Tibial nerve (tissue), 4 donors: ENCODE measurements around the gene GPAT3. TPM values are rescaled to one million over a fixed set of nuclear protein-coding genes. Genes with fewer than 3 reads are reported as not detected.

ENCODE experiments used
- DNase-seq, 2 donors: peaks; one replicate each; pipeline ENCODE4 v3.0.0-alpha.2; 2019; ENCODE audit warnings: low spot score in 2 of 2
- H3K27ac ChIP-seq, 4 donors: fragments of 200-600 bp; sonication (generic) in 3 of 4; one replicate each; pipeline ENCODE4 v1.5.1; 2017 to 2019; ENCODE audit warnings: mild to moderate bottlenecking in 1 of 4
- H3K27me3 ChIP-seq, 2 donors: fragments of 200-600 bp; sonication (generic) in 1 of 2; one replicate each; pipeline versions ENCODE4 v1.5.1 to v1.6.0; 2017 to 2019
- H3K36me3 ChIP-seq, 3 donors: fragments of 200-600 bp; sonication (generic); one replicate each; pipeline ENCODE4 v1.5.1; 2018 to 2019
- H3K4me1 ChIP-seq, 4 donors: fragments of 200-600 bp; sonication (generic) in 3 of 4; one replicate each; pipeline ENCODE4 v1.5.1; 2017 to 2019
- H3K4me3 ChIP-seq, 4 donors: fragments of 200-600 bp; sonication (generic) in 3 of 4; one replicate each; pipeline ENCODE4 v1.5.1; 2017 to 2019; ENCODE audit warnings: mild to moderate bottlenecking in 1 of 4, moderate library complexity in 1 of 4
- H3K9me3 ChIP-seq, 4 donors: fragments of 200-600 bp; sonication (generic) in 3 of 4; one replicate each; pipeline ENCODE4 v1.5.1; 2017 to 2019
- EP300 ChIP-seq, 2 donors: sonication (generic); formaldehyde crosslinking; IDR thresholded peaks; one replicate each; pipeline ENCODE4 v1.6.1; 2017; ENCODE audit warnings: antibody characterized with exemption in 2 of 2, mild to moderate bottlenecking in 1 of 2
- POLR2A ChIP-seq, 2 donors: fragments of 450-650 bp; IDR thresholded peaks; one replicate each; pipeline ENCODE4 v1.6.1; 2017; ENCODE audit warnings: antibody characterized with exemption in 2 of 2, mild to moderate bottlenecking in 2 of 2, moderate library complexity in 2 of 2
- WGBS, 2 donors: methylation state at CpG; one replicate each; pipeline ENCODE4 v1.1.5; 2018; 5-methylcytosine and 5-hydroxymethylcytosine counted together
- total RNA-seq, 4 donors: library from RNA; depleted of rRNA; stranded (reverse); fragments of >200 nt; gene quantifications; one replicate each; pipeline ENCODE4 v1.1.0, GENCODE V29; 2016
- TF ChIP-seq, protein P1 (sequence below), 5 experiments: fragments of 200-600 bp in 3 of 5; fragments of 450-650 bp in 2 of 5; sonication (generic) in 3 of 5; IDR thresholded peaks; one replicate each; pipeline ENCODE4 v1.5.1; 2016 to 2019; ENCODE audit warnings: antibody characterized with exemption in 5 of 5, mild to moderate bottlenecking in 3 of 5, moderate library complexity in 2 of 5

Gene GPAT3
- total RNA-seq, 4 donors from 2014 or later = 0.90 to 8.1 (median 6.7) TPM

DNA sequence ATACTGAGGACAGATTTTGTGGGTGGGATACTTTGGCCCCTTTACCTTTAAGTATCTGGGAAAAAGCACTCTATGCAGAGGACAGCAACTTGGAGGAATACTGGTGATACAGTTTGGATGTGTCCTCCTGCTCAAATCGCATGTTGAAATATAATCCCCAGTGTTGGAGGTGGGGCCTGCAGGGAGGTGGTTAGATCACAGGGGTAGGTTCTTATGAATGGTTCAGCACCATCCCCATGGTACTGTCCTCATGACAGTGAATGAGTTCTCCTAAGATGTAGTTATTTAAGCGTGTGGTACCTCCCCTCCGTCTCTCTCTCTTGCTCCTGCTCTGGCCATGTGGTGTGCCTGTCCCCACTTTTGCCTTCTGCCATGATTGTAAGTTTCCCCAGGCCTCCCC lies 24.6 kb downstream of the GPAT3 start:
- no peaks in the 10 kb centered on the region for H3K9me3 ChIP-seq
- TF ChIP-seq, protein P1, sequence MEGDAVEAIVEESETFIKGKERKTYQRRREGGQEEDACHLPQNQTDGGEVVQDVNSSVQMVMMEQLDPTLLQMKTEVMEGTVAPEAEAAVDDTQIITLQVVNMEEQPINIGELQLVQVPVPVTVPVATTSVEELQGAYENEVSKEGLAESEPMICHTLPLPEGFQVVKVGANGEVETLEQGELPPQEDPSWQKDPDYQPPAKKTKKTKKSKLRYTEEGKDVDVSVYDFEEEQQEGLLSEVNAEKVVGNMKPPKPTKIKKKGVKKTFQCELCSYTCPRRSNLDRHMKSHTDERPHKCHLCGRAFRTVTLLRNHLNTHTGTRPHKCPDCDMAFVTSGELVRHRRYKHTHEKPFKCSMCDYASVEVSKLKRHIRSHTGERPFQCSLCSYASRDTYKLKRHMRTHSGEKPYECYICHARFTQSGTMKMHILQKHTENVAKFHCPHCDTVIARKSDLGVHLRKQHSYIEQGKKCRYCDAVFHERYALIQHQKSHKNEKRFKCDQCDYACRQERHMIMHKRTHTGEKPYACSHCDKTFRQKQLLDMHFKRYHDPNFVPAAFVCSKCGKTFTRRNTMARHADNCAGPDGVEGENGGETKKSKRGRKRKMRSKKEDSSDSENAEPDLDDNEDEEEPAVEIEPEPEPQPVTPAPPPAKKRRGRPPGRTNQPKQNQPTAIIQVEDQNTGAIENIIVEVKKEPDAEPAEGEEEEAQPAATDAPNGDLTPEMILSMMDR (IDR thresholded peaks at IDR 0.05) = no peak
- TF ChIP-seq POLR2A (IDR thresholded peaks at IDR 0.05) = no peak
- TF ChIP-seq EP300 (IDR thresholded peaks at IDR 0.05) = no peak
- no peak for DNase-seq
- H3K4me3 ChIP-seq = no peak overlapping the region
- WGBS, 2 donors = 77 to 84% methylated on average over 3 of the region's 3 CpGs
- no peak overlapping the region for H3K27ac ChIP-seq
- H3K27me3 ChIP-seq = no peaks in the 10 kb centered on the region
- no peaks in the 10 kb centered on the region for H3K4me1 ChIP-seq
- H3K36me3 ChIP-seq = no peaks in the 10 kb centered on the region

DNA sequence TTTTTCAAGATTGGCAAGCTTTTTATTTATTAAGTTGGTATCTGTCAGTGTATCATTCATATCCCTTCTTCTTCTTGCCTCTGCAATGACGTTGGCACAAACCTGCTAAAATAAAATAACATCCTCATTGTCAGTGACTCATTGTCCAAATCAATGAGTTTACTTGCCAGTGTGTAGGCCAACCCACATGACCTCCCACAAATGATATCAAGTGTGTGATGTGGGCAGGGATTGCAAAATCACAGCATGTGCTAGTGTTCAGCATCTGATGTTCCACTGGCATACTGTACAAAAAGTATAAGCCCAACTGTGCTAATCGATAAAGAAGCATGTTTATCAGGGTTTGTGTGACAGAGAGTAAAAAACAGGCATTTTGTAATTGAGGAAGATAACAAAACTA lies 25.5 kb downstream of the GPAT3 start:
- Histone ChIP-seq H3K36me3 (no peaks in the 10 kb centered on the region), H3K9me3 (no peaks in the 10 kb centered on the region), H3K4me1 (no peaks in the 10 kb centered on the region), H3K27me3 (no peaks in the 10 kb centered on the region), H3K27ac (no peak overlapping the region), H3K4me3 (no peak overlapping the region)
- TF ChIP-seq EP300 (IDR thresholded peaks at IDR 0.05) (peak; percentile 35 to 52), POLR2A (IDR thresholded peaks at IDR 0.05) (no peak)
- TF ChIP-seq, protein P1 (IDR thresholded peaks at IDR 0.05) = no peak
- peak in 1 of 2 donors; percentile 31 for DNase-seq
- WGBS, 2 donors = 53 to 56% methylated on average over 2 of the region's 2 CpGs

DNA sequence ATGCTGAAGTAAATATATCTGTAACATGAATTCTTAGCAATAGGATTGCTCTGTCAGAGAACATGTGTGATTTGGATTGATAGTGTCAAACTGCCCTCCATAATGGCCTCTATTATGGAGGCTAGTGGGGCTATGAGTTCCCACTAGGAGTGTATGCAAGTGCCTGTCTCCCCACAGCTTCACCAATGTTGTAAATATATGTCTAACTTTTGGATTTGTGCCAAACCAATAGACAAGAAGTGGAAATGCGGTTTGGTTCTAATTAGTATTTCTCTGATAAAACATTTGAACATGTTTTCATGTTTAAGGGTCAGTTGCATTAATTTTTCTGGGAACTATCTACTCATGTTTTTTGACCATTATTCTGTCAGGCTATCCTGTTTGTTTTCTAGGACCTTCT lies 28.1 kb downstream of the GPAT3 start:
- H3K9me3 ChIP-seq = no peaks in the 10 kb centered on the region
- H3K27me3 ChIP-seq = no peaks in the 10 kb centered on the region
- H3K27ac ChIP-seq = no peak overlapping the region
- TF ChIP-seq, protein P1 (IDR thresholded peaks at IDR 0.05) = no peak
- no peak for TF ChIP-seq EP300 (IDR thresholded peaks at IDR 0.05)
- no peak for TF ChIP-seq POLR2A (IDR thresholded peaks at IDR 0.05)
- DNase-seq = no peak
- WGBS, 2 donors = 81 to 96% methylated on average over 1 of the region's 1 CpG
- no peaks in the 10 kb centered on the region for H3K4me1 ChIP-seq
- no peaks in the 10 kb centered on the region for H3K36me3 ChIP-seq
- no peak overlapping the region for H3K4me3 ChIP-seq

DNA sequence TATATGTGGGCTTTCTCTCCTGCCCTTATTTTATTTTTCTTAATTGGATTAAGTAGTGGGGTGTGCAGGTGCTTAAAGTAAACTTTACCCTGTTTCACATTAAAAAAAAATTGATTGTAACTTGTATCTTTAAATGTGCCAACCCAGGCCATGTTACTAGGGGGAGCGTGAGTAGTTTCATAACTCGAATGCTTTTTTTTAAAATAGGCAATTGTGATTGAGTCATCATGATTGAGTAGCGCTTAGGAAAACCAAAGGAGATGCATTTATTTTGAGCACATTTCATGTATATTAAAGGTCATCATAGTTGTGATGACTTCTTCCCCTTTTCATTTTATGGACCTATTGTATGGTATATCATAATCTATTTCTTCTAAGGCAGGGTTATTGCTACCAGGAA lies 32.2 kb downstream of the GPAT3 start:
- Histone ChIP-seq H3K27ac (no peak overlapping the region), H3K36me3 (no peaks in the 10 kb centered on the region), H3K4me1 (no peaks in the 10 kb centered on the region), H3K9me3 (no peaks in the 10 kb centered on the region), H3K4me3 (no peak overlapping the region), H3K27me3 (no peaks in the 10 kb centered on the region)
- no peak for DNase-seq
- TF ChIP-seq, protein P1 (IDR thresholded peaks at IDR 0.05) = no peak
- TF ChIP-seq POLR2A (IDR thresholded peaks at IDR 0.05) (no peak), EP300 (IDR thresholded peaks at IDR 0.05) (no peak)
- 72 to 77% methylated on average over 3 of the region's 3 CpGs for WGBS, 2 donors

DNA sequence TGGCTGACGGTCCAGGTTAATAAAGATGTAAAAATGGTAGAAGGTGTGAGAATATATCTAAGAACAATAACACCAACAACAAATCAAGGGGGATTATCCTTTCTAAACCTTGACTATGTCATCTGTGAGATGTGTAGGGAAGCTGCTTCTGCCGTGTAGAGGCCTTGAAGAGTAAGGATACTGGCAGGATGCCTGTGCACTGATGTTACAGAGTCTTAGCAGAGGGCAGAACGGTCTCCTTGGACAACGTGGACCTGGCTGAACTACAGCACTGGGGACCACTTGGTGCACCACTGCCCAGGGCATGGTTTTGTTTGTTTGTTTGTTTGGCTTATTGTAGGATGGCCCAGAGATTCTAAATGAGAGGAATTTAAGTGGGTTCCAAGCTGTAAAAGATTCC lies 33.5 kb downstream of the GPAT3 start:
- H3K4me1 ChIP-seq = no peaks in the 10 kb centered on the region
- TF ChIP-seq EP300 (IDR thresholded peaks at IDR 0.05) = no peak
- TF ChIP-seq, protein P1 (IDR thresholded peaks at IDR 0.05) = no peak
- TF ChIP-seq POLR2A (IDR thresholded peaks at IDR 0.05) = no peak
- 67 to 71% methylated on average over 4 of the region's 4 CpGs for WGBS, 2 donors

More for the DNA sequence above, 33.5 kb downstream of the GPAT3 start:
- Histone ChIP-seq H3K4me3 (no peak overlapping the region), H3K27ac (no peak overlapping the region), H3K36me3 (no peaks in the 10 kb centered on the region), H3K27me3 (no peaks in the 10 kb centered on the region), H3K9me3 (no peaks in the 10 kb centered on the region)
- no peak for DNase-seq
